ENCODE data around the gene PITX2.

The PITX2 gene

DNA sequence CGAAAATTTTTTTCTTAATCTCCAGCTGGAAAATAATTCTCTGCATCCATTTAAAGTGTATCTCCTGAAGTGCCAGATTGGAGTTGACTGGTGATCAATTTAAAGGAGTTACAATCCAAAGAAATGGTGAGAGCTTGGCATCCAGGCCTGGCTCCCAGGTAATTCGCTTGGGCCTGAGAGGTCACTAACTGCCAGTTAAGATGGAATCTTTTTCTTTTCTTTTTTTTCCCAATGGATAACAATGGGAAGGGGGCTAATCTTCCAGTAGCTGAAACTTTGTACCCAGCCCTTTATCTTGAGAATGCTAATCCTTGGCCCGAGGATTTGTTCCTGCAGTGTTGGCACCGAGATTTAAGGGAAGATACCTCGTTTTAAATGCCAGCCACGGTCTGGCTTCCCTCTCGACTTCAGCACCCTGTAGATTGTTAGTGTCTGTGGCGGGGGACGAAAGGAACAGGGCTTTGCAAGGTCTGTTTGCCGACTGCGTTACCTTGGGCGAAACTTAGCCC is 13.3 kb upstream of the PITX2 start:
- DNase-seq: no peak

DNA sequence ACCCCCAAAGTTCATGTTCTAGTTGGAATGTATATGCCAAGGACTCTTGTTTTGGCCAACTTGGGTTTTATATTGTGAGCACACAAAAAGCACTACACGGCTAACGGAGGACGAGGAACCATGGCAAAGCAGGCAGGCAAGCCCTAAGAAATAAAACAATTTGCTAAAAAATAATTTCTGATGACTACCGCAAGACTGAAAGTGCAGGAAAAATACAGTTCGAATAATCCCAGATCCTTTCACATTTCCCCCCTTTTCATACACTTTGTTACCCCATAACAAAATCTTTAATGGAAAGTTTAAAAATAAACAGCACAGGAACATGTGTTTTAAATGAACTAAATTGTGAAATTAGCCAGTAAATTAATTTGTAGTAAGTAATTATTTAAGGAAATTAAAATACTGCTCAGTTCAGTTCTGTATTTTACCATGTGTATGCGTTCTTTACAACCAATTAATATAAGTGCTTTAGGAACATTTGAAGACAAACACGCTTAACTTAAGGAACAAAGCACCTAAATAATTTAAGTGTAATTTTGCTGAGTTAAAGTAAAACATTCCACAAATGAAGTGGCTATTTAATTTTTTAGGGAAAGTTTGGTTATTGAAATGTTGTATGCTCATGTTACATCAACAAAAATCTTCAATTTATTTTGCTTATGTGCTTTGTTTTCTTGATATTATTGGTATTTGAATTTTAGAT is 12.4 kb upstream of the PITX2 start:
- DNase-seq: no peak

DNA sequence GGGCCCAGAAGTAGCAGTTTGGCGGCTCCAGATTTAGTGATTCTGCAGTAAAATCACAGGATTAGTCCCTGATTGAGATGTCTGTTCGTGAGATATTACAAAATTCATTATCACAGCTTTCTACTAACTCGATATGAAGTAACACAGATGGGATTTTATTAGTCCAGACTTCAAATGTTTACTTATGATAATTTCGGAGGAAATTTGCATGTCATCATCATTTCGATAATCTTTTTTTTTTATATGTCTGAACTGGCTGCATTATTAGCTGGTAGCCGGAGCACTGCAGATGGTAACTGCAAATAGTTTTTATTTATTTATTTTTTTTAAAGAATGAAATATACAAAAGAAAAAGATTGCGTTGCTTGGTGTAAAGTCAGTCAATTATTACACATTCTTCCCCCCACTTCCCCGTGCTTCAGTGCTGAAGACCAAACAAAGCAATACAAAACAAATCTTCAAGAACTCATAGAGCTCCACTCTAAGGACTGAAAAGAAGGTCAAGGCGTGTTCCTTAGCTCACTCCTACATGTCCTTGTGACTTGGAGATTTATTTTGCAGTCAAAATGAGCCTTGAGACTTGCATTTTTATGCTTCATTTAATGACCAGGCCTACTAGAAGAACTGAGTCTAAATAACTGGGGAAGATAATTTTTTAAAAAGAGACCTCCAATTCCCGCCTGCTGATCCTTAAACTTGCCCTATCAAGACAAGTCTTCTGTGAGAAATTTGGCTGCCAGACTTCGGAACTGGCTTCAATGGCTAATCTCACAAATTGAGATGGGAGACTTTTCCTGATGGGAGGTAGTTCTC is 11.7 kb upstream of the PITX2 start:
- no peak for DNase-seq

DNA sequence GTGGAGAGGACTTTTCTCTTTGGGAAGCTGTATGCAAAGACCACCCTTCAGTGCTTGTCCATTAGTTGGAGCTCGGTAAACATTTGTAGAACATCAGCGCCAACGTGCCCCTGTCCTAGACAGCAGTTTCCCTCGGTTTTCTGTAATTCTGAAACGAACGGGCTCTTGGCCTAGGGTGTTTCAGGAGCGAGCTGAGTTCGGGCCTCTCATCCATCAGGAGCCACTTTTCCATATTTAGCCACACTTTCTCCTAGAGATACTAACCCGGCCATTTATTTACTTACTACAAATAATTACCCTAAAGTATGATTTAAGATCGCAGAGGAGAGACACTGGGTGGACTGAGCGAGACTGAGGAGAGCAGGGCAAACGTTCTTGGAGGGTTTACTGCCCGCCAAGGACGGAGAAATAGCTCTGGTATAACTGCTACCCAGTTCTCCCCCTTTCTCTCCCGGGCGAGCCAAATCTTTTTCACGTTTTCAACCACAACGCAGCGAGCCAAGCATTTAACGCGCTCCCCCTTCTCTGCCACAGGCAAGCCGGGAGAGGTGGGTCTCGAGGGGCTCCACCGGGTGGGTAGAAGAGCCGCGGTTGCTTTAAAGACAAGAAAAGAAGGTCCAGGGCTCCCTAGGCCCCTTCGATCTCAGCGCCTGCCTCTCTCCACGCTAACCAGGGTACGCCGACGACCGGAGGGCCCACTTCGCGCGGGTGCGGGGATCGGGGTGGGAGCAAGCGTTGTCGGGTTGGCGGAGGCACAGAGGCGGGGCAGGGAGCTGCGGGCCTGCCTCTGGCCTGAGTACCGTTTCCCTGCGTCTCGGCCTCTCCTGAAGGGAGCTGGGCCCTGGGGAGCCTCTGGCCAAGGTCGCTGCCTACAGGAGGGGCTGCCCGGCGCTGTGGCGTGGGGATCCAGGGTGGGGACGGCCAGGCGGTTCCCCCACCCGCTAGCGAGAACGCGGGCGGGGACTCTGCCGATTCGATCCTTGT is 10.8 kb upstream of the PITX2 start:
- no peak for DNase-seq

DNA sequence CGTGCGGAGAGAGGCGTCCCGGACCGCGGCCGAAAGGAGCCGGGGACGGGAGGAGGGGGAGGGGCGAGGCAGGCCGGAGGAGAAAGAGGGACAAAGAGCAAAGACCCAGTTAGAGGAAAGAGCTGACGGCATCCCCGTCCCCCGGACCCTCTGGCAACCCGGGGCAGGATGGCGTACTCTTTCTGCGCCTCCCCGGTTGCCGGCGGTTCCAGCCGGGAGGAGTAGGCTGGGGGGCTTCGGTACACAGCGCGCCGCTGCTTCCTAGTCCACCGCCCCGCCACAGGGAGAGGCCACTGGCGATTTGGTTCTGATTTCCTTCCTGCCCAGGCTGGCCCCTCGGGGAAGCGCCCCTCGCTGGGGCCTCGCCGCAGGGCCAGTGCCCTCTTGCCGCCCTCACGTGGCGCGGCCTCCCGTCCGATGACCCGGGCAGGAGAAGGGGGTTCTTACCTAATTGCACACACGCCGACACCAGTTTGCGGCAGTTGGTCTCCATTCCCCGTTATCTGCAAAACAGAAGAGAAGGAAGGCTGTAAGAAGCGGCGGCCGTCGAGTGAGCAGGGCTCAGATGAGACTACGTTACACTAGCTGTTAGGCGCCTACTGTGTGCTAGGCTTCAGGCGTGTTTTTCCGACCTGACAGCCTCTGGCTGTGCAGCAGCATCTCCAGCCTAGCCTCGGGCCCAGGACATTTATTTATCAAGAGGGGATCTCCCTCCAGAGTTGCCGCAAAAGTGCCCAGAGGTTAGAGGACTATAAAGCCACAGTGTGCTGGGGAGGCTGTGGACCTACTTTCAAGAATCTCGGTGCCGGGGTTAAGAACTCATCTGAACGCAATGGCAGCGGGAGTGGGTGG is 9.9 kb upstream of the PITX2 start:
- no peak for DNase-seq

DNA sequence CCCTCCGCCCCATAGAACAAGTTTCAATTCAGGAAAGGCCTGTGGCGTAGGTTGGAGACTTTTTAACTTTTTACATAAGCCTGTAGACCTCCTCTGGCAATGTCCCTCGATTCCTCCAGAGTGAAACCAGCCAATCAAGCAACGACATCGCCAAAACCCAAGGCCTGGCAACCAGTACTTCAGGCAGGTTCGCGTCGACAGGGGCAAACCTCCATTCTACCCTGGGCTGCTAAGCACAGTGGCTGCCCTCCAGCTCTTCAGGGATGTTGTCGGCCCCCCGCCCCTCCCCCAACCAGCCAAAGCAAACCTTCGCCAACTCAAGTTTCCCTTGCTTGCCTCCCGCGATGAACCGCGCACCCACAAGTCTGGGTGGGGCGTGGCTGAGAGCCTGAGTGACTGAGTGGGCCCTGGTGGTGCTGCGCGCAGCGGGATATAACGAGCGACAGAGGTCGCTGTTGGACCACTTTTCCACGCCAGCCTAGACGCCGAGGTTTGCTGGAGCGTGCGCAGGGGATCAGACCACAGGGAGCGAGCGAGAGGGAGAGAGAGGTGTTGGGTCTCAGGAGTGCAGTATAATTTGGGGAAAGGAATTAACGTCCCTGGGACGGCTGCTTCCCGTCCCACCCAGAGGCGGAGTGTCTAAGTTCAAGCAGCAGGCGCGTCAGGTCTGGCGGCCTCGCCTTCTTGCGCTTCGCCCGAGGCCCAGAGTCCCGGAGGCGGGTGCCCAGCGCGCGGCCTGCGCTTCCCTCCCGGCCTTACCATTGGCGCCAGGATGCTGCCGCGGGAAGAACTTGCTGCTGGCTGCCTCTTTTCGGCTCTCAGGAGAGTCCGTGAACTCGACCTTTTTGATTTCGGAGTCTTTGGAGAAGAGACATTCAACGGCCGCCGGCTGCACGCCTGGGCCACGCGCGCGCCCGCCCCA is 9.0 kb upstream of the PITX2 start:
- DNase-seq: peak; percentile 37 to 48

DNA sequence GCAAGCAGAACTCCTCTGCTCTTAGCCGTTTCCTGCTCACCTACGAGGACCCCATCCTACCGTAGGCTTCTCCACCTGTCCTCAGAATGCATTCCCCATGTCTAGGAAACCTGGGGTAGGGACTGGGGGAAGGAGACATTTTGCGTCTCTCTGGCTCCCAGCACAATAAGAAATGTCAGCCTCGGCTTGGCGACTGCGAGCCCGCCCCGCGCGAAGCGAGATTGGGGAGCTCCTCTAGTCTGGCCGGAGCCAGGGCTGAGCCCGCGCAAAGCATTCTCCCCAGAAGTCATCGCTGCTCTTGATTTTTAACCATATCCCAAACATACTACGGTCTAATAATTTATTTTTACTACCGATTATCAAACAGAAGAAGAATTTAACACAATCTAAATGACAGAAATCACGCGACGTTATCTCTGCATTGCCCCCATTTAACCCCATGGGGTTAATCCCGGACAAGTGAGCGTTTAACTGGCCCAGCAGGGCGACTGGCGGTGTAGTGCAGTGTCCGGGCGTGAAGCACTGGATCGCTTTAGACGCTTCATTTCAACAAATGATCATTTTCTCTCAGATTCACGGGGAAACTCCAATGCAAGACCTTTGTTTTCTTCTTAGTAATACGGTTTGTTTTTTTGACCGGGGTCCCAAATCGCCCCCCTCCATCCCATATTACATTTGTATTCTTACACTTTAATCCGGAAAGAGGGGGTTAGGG is 8.0 kb upstream of the PITX2 start:
- no peak for DNase-seq

DNA sequence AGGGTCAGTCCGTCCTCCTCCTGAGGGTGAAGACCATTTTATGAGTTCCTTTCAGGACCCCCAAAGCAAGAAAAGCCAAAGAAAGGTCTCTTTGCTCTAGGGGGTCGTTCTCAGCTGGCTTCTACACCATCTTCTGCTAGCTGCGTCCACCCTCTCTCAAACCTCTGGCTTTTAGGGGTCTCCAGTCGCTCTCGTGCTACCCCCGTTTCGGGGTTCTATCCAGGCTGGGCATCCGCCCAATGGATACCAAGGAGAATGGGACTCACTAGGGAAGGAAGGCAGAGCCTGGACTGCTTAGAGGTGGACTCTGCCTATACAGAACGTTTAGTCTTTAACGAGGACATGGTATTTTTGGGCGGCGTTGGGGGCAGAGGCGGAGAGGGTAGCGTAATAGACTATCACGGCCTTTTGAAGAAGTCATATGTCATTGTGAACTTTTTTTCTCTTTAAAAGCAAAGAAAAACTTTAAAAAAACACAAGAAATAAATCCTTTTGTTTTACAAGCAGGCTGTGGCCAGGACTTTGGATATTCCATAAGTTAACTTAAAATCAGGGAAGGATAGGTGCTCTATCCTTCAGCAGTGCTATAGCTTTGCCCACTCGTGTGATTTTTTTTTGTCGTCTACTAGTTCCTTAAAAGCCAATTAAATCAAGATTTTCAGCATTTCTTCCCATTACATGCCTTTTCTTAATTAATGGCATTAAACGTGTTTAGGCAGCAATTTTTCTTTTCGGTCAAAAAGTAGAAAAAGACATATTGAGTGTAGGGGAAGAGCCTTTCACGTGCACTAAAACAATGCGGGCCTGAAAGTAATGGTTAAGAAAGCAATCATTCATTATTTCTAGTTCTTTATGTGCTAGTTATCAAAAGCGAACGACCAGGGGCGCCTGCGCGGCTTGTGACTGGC is 7.2 kb upstream of the PITX2 start:
- no peak for DNase-seq

DNA sequence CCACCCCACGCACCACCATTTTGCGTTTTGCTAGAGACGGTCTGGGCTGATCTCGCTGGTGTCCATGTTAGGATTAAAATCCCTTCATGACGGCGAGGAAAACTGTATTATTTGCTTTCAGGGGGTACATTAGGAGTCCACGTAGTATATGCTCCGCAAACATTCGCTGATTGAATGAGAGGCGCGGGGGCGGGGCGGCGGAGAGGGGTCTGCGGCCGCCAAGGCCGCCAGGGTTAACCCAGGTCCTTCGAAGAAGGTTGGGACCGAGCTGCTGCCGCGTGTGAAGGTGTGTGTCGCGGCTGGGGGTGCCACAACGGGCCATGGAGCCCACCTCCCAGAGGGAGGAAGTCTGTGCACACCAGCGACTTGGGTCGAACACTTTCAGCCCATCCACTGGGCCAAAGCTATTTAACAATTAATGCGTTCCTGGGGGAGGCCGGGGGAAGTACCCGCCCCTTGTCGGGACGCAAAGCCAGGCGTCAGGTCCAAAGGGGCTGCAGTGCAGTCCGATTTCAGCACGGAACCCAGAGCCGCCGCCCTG is 6.4 kb upstream of the PITX2 start:
- DNase-seq: no peak

DNA sequence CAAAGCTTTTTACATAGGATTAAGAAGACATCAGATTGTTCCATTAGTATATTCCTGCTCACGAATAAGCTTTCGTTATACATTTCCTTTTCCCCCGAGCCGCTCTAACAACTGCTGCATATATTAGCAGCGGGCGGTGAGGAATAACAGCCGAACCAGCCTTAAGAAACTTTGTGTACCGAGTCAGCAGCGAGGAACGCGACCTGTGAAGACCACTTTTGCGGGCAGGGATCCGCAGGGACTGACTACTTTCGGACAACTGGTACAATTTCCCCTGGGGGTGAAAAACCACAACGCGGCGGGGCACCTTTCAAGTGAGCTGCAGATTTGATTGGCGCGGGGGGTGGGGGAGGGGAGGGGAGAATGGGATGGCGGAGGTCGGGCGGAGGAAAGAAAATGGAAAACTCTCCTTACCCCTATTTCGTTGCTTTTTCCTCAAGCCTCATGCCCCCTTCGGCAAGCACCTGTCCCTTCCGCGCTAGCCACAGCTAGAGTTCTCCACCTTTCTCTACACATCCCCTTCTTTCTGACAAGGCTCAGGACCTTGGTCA is 5.9 kb upstream of the PITX2 start:
- DNase-seq: no peak

DNA sequence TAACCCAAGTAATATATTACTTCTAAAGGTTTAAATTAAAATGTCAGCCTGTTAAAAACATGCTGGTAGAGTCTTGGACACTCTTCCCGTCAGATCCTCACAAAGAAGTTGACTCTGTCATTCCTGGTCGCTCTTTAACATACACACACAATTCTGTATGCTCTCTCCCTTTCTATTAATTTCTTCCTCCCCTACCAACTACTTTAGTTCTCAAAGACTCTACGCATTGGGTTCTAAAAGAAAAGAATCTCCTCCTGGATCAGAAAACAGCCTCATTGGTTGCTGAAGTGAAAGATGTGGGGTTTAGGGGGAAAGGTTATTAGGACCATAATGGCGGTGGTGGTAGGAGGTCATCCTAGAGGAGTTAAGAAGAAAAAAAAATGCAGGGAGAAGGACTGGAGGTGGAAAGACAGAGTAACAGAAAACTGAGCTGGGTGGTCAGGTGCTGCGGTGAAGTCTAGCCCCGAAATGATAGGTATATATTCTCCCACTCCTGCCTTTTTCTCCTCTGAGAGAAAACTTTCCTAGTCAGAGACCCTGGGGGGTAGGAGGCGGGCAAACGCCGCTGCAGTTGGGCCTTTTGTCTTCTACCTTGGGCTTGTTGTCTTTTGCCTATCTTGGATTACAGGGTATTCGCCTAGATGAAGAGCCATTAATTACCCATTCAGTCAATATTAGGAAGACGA is 5.2 kb upstream of the PITX2 start:
- DNase-seq: no peak

DNA sequence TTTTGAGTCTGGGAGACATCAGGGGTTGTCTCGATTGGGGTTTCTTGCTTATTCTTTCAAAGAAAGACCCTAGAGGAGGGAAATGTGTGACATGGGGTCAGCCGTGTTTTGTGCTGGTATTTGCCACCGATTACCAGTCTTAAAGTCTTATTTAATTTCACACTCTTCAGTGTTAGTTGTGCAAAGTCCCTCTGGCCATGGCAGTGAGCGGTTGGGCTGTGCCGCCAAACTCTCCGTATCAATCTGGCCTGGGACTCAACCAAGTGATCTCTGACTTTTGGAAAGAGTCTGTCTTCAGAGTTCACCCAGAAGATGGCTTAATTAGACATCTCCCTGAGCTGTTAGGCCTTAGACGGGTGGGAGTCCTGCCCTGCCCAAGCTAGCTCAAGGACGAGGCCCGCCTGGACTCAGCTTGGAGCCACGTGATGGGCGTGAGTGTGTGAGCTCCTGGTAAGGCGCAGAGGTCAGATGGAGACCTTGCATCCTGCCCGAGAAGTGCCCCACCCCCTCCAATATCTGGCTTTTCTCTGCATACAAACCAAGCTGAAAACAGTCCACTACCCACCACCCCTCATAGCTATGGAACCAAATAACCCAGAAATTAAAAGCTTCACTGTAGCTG is 3.8 kb upstream of the PITX2 start:
- no peak for DNase-seq

DNA sequence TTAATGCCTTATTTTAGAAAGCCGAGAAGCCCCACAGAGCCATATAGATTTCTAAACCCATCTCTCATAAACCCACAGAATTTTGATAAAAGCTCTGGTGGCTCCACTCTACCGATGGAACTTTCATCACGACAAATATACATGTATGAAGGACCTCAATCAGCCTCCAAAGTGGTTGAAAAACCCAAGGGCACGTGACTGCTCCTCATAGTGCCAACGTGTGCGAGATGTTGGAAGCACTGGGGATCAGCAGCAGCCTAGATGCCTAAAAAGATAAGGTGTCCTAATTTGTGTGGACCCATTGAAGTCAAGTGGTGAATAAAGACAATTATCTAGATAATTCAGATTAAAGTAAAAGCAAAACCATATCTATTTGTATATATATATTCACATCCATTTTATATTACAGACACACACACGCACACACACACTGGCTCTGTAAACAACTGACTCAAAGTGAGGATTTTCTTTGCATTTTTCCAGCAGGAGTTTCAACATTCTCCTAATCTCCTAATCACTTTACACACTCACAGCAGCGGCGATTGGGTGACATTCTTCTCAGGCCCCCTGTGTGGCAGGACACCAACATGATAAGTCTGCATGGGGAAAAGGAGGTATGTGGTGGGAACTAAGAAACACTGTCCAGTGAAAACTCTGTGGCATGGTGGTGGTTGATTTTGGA is 2.8 kb upstream of the PITX2 start:
- no peak for DNase-seq

DNA sequence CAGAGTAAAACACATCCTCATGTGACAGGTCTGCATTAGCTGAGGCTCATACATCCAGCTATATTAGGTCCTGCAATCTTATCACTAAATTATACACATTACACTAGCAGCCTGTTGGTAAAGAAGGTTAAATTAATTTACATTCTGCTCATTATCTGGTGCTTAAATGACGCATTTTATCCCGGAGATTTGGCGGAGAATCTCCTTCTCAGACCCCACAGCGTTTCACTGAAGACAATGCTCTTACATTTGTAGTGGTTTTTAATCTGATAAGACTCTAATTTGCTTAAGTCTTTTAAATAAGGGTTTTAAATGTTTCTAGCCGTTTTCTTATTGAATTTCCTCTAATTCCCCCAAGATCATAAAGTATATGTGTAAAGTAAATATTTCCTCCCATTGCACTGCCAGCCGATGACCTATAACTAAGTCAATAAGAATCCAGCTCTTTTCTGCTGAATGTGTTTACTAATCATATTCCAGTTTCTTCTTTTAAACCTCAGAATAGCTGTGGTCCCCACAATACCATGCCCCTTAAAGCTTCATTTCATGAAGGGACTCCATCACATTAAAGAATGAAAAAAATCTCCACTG is 2.1 kb upstream of the PITX2 start:
- DNase-seq: no peak

DNA sequence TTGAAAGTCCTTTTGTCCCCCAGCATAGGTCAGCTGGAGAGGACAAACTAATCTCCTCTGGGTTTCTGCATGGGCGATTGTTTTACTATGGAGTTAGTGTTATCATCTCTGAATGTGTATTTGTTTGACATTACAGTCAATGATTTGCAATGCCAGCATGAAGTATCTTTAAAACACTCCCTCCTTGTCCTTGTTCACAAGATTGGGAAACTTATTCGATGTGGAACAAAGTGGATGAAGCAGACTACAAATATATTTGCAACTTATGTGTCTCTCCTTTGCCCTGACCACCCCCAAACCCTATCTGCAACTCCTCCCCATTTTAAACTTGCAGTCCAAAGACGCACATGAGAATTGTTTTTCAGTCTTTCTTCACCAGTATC is 1.5 kb upstream of the PITX2 start:
- DNase-seq: no peak

DNA sequence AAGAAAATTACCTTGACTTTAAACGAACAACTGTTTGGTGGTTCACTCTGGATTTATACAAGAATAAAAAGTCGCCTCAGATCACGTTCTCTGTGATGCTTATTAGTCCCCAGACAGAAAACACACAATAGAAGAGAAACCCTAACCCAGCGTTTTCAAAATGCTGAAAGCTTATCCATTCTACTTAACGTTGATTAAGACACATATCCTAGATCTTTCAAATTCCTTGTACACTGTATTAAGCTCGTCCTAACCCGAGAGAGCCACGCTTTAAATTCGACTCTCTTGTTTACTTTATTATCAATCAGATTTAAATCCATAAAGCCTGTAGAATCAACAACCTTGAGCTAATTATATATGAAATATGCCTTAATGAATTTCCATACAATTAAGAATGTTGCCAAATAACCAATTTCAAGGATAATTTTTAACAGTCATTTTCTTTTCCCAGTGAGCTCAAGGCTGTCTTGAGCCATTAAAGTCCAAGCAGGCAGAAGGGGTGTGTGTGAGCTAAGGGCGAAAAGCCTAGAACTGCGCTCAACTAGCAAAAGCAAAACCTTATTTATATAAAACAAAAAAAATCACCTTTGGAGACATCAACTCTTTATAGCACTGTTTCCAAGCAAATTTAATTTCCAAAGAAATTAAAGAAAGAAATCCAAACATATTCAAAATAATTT is 981 bp upstream of the PITX2 start:
- no peak for DNase-seq
